GM12878 (cell line): ENCODE results near the gene HSPBP1. TPM values are rescaled to one million over a fixed set of nuclear protein-coding genes. Genes with fewer than 3 reads are reported as not detected.
A peak's percentile ranks its signal among the peaks of the same experiment; 100 is the strongest.

Experiments
- ASH2L ChIP-seq: fragments of 300-600, 200-600 bp; sonication (generic); IDR thresholded peaks from 2 replicates; pipeline ENCODE4 v1.6.1; 2017; ENCODE audit warnings: low read depth, mild to moderate bottlenecking, borderline replicate concordance
- BCL11A ChIP-seq: IDR thresholded peaks from 2 replicates; pipeline ENCODE4 v1.6.1; 2011; ENCODE audit warnings: low read depth, low read length
- EP300 ChIP-seq, 2 experiments: fragments of 150-350 bp in 1 of 2; IDR thresholded peaks; 2 replicates each; pipeline ENCODE4 v1.6.1; 2011 to 2012; ENCODE audit warnings: low read depth in 2 of 2, low read length in 2 of 2, borderline replicate concordance in 1 of 2, improper control_type of control experiment in 1 of 2, inconsistent platforms in 1 of 2; ENCODE audit not compliant: control insufficient read depth in 1 of 2
- FOXM1 ChIP-seq: IDR thresholded peaks from 2 replicates; pipeline ENCODE4 v1.6.1; 2012; ENCODE audit warnings: low read depth, mild to moderate bottlenecking, inconsistent platforms, low read length, moderate library complexity
- MTA2 ChIP-seq: fragments of 450-650 bp; IDR thresholded peaks from 2 replicates; pipeline ENCODE4 v1.6.1; 2016; ENCODE audit warnings: low read depth, mild to moderate bottlenecking, moderate library complexity
- POLR2A ChIP-seq: IDR thresholded peaks from 2 replicates; pipeline ENCODE4 v1.6.1; 2011; ENCODE audit warnings: low read depth, mild to moderate bottlenecking, low read length
- POLR2AphosphoS5 ChIP-seq: IDR thresholded peaks from 2 replicates; pipeline ENCODE4 v1.6.1; 2011; ENCODE audit warnings: mild to moderate bottlenecking, low read length, inconsistent platforms
- RCOR1 ChIP-seq: conservative IDR thresholded peaks from 2 replicates; pipeline ENCODE4 v1.6.1; 2012; ENCODE audit warnings: low read depth, low read length, improper control_type of control experiment
- SREBF1 ChIP-seq: IDR thresholded peaks from 2 replicates; pipeline ENCODE4 v1.6.1; 2012; ENCODE audit warnings: mild to moderate bottlenecking, low read length
- ZNF207 ChIP-seq: fragments of 450-650 bp; IDR thresholded peaks from 2 replicates; pipeline ENCODE4 v1.6.1; 2014; ENCODE audit warnings: antibody characterized with exemption, mild to moderate bottlenecking, borderline replicate concordance
- polyA plus RNA-seq, 11 experiments: library from polyadenylated mRNA; depleted of rRNA in 4 of 11; unstranded in 6 of 11; stranded (reverse) in 5 of 11; fragments of >200 nt; fragmentation: Nextera tagmentation in 4 of 11; fragmentation: Illumina TruSeq in 1 of 11; extraction: Ambion mirVana in 4 of 11; extraction: Trizol in 1 of 11; gene quantifications; 1 replicate in 1 of 11; 2 replicates in 10 of 11; pipeline versions ENCODE4 v1.2.1 to v1.2.3, GENCODE V29; 2011 to 2016; ENCODE audit warnings: inconsistent platforms in 2 of 11, missing spikeins in 2 of 11, low read depth in 1 of 11
- total RNA-seq, 4 experiments: library from RNA; depleted of rRNA in 3 of 4; stranded (reverse); fragments of >200 nt in 3 of 4; fragmentation: Illumina TruSeq in 1 of 4; extraction: Trizol in 1 of 4; gene quantifications; 2 replicates each; pipeline versions ENCODE4 v1.2.1 to v1.2.3, GENCODE V29; 2013 to 2021
- TF ChIP-seq, protein P1 (sequence below): fragments of 450-650 bp; IDR thresholded peaks from 2 replicates; pipeline ENCODE4 v1.6.1; 2017; ENCODE audit warnings: mild to moderate bottlenecking

Gene HSPBP1
- total and polyA plus RNA-seq, 10 of the 15 experiments (the other 5 are each of a cell fraction or from before 2014, with no cell fraction given), result 0.18 to 83.3 (median 23.0) TPM

DNA sequence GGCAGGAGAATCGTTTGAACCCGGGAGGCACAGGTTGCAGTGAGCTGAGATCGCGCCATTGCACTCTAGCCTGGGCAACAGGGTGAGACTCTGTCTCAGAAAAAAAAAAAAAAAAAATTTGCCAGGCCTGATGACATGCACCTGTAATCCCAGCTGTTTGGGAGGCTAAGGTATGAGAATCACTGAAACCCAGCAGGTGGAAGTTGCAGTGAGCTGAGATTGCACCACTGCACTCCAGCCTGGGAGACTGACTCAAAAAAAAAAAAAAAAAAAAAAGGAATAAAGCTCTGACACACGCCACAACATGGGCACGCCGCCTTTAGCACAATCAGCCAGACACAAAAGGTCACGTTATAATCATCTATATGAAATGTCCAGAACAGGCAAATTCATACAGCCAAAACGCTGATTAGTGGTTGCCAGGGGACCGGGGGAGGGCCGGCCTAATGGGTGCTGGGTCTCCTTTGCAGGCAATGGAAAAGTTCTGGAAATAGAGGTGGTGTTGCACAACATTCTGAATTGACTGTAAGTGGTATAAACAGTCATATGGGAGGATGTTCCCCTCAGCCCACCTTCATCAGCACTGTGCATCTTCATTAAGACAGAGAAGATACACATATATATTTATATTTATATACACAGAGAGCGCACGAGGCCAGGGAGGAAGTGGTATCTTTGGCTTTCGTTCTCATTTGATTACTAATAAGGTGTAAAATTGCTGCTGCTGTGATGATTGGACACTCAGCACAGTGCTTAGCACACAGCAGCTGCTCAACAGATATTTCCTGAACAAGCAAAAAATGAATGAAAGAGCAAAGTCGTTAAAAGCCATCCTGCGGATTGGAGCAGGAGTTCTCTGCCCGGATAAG, 3.8 kb downstream of the HSPBP1 start (continued):
- TF ChIP-seq ZNF207 (no peak), RCOR1 (no peak), POLR2A (no peak), FOXM1 (no peak), SREBF1 (no peak), ASH2L (no peak), EP300 (IDR thresholded peaks at IDR 0.05; ENCODE audit: borderline replicate concordance in 1 of 2, control insufficient read depth in 1 of 2, low read depth in 2 of 2, low read length in 2 of 2) (0 out of 4 replicates have a peak, but pooled peaks of 1 of the 2 experiments have one; percentile 6), POLR2AphosphoS5 (no peak), MTA2 (peak; percentile 50; the same call in 1 of the 2 replicates), BCL11A (no peak)
- TF ChIP-seq, protein P1, sequence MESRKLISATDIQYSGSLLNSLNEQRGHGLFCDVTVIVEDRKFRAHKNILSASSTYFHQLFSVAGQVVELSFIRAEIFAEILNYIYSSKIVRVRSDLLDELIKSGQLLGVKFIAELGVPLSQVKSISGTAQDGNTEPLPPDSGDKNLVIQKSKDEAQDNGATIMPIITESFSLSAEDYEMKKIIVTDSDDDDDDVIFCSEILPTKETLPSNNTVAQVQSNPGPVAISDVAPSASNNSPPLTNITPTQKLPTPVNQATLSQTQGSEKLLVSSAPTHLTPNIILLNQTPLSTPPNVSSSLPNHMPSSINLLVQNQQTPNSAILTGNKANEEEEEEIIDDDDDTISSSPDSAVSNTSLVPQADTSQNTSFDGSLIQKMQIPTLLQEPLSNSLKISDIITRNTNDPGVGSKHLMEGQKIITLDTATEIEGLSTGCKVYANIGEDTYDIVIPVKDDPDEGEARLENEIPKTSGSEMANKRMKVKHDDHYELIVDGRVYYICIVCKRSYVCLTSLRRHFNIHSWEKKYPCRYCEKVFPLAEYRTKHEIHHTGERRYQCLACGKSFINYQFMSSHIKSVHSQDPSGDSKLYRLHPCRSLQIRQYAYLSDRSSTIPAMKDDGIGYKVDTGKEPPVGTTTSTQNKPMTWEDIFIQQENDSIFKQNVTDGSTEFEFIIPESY, result no peak
